DND-41 (cell line): ENCODE data around the gene NKX2-8.
A peak's percentile ranks its signal among the peaks of the same experiment; 100 is the strongest.

Source experiments
- ATAC-seq: fragments of 200-7000 bp; cut with Tn5 transposase; 3 replicates; pipeline ENCODE4 v1.9.1; 2021; ENCODE audit warnings: low read depth; ENCODE audit not compliant: insufficient read depth
- DNase-seq: peaks from one replicate; pipeline ENCODE4 v3.0.0-alpha.2; 2020
- H2AFZ ChIP-seq: 2 replicates; pipeline ENCODE4 v1.6.0; 2012; ENCODE audit warnings: low read depth, low read length
- H3K27ac ChIP-seq: 2 replicates; pipeline ENCODE4 v1.5.1; 2012; ENCODE audit warnings: low read length, inconsistent platforms
- H3K27me3 ChIP-seq: fragments of 200-600 bp; sonication (generic); 2 replicates; pipeline ENCODE4 v1.6.0; 2012; ENCODE audit warnings: low read length, mild to moderate bottlenecking, inconsistent platforms; ENCODE audit not compliant: insufficient read depth, poor library complexity
- H3K36me3 ChIP-seq: 2 replicates; pipeline ENCODE4 v1.5.1; 2012; ENCODE audit warnings: low read length, inconsistent platforms; ENCODE audit not compliant: insufficient read depth
- H3K4me1 ChIP-seq: 2 replicates; pipeline ENCODE4 v1.5.1; 2012; ENCODE audit warnings: mild to moderate bottlenecking, low read length; ENCODE audit not compliant: insufficient read depth
- H3K4me2 ChIP-seq: 2 replicates; pipeline ENCODE4 v1.6.0; 2012; ENCODE audit warnings: mild to moderate bottlenecking, moderate library complexity, low read length, inconsistent platforms; ENCODE audit not compliant: insufficient read depth
- H3K4me3 ChIP-seq, 2 experiments: fragments of 200-600 bp in 1 of 2; shearing (Covaris generic) in 1 of 2; 2 replicates each; pipeline ENCODE4 v1.5.1; 2012 to 2016; ENCODE audit warnings: inconsistent platforms in 2 of 2, low read length in 2 of 2, mild to moderate bottlenecking in 2 of 2, low read depth in 1 of 2, moderate library complexity in 1 of 2
- H3K79me2 ChIP-seq: 2 replicates; pipeline ENCODE4 v1.6.0; 2012; ENCODE audit warnings: low read length, inconsistent platforms; ENCODE audit not compliant: insufficient read depth
- H3K9ac ChIP-seq: 2 replicates; pipeline ENCODE4 v1.6.0; 2012; ENCODE audit warnings: low read depth, mild to moderate bottlenecking, inconsistent platforms, low read length, moderate library complexity
- H3K9me3 ChIP-seq: 2 replicates; pipeline ENCODE4 v1.5.1; 2012; ENCODE audit warnings: low read length, moderate library complexity, mild to moderate bottlenecking, inconsistent platforms; ENCODE audit not compliant: insufficient read depth, severe bottlenecking
- H4K20me1 ChIP-seq: 2 replicates; pipeline ENCODE4 v1.6.0; 2012; ENCODE audit warnings: low read length; ENCODE audit not compliant: insufficient read depth
- CTCF ChIP-seq: IDR thresholded peaks from 2 replicates; pipeline ENCODE4 v1.5.1; 2012; ENCODE audit warnings: borderline replicate concordance, low read length, moderate library complexity, mild to moderate bottlenecking; ENCODE audit not compliant: poor library complexity, severe bottlenecking; ENCODE audit errors: extremely low read depth
- EZH2 ChIP-seq: IDR thresholded peaks from 3 replicates; pipeline ENCODE4 v1.6.1; 2012; ENCODE audit warnings: borderline replicate concordance, low read depth, mild to moderate bottlenecking, moderate library complexity, low read length, inconsistent platforms; ENCODE audit not compliant: severe bottlenecking

NKX2-8 gene

GRCh38 chr14:36625436-36625835 lies 43.0 kb upstream of the NKX2-8 start:
- Histone ChIP-seq H3K9ac (no peak overlapping the region), H3K79me2 (no peaks in the 10 kb centered on the region), H4K20me1 (no peaks in the 10 kb centered on the region), H3K4me3 (no peak overlapping the region), H3K4me2 (no peak overlapping the region), H3K9me3 (peaks cover 4% of the 10 kb centered on the region), H3K27me3 (no peaks in the 10 kb centered on the region), H3K27ac (peak overlapping the region; percentile 38), H3K36me3 (no peaks in the 10 kb centered on the region), H2AFZ (peak overlapping the region; percentile 61), H3K4me1 (peaks cover 19% of the 10 kb centered on the region)
- ATAC-seq (no peak), DNase-seq (no peak)
- TF ChIP-seq CTCF (no peak), EZH2 (no peak)

- H3K9me3 ChIP-seq = peaks cover 4% of the 10 kb centered on the region
- no peak for DNase-seq
- no peaks in the 10 kb centered on the region for H3K79me2 ChIP-seq
- H2AFZ ChIP-seq = peak overlapping the region; percentile 61
- no peak for TF ChIP-seq CTCF
- H3K4me2 ChIP-seq = no peak overlapping the region
- H3K27ac ChIP-seq = peak overlapping the region; percentile 38; the same call in 1 of the 2 replicates
- ATAC-seq = no peak
- H3K4me1 ChIP-seq = peaks cover 19% of the 10 kb centered on the region
- H3K36me3 ChIP-seq = no peaks in the 10 kb centered on the region
- no peak overlapping the region for H3K4me3 ChIP-seq
- H3K9ac ChIP-seq = no peak overlapping the region
- no peaks in the 10 kb centered on the region for H3K27me3 ChIP-seq
- no peaks in the 10 kb centered on the region for H4K20me1 ChIP-seq
Observed at GRCh38 chr14:36625014-36625413, 42.6 kb upstream of the NKX2-8 start.

GRCh38 chr14:36619853-36620252 lies 37.4 kb upstream of the NKX2-8 start:
- H3K4me3 ChIP-seq = no peak overlapping the region
- H3K9me3 ChIP-seq = peaks cover 4% of the 10 kb centered on the region
- no peaks in the 10 kb centered on the region for H4K20me1 ChIP-seq
- TF ChIP-seq EZH2 = no peak
- TF ChIP-seq CTCF = no peak
- H3K9ac ChIP-seq = no peak overlapping the region
- H3K4me2 ChIP-seq = no peak overlapping the region
- no peaks in the 10 kb centered on the region for H3K27me3 ChIP-seq
- H2AFZ ChIP-seq = no peak overlapping the region
- H3K36me3 ChIP-seq = no peaks in the 10 kb centered on the region
- ATAC-seq = no peak
- H3K4me1 ChIP-seq = peaks cover 14% of the 10 kb centered on the region
- DNase-seq = no peak
- H3K27ac ChIP-seq = no peak overlapping the region
- H3K79me2 ChIP-seq = no peaks in the 10 kb centered on the region

- ATAC-seq (peak; percentile 39; the same call in 1 of the 3 replicates), DNase-seq (no peak)
- no peak for TF ChIP-seq CTCF
Observed at GRCh38 chr14:36619131-36619530, 36.7 kb upstream of the NKX2-8 start.

More at GRCh38 chr14:36619131-36619530, 36.7 kb upstream of the NKX2-8 start:
- H3K36me3 ChIP-seq = no peaks in the 10 kb centered on the region
- H3K4me3 ChIP-seq = no peak overlapping the region
- no peak overlapping the region for H2AFZ ChIP-seq
- peaks cover 14% of the 10 kb centered on the region for H3K4me1 ChIP-seq
- no peak overlapping the region for H3K27ac ChIP-seq
- no peak overlapping the region for H3K9ac ChIP-seq
- H3K27me3 ChIP-seq = no peaks in the 10 kb centered on the region
- no peaks in the 10 kb centered on the region for H4K20me1 ChIP-seq
- H3K4me2 ChIP-seq = no peak overlapping the region
- no peaks in the 10 kb centered on the region for H3K79me2 ChIP-seq
- peaks cover 4% of the 10 kb centered on the region for H3K9me3 ChIP-seq
